ENCODE measurements around the gene ERC2. TPM values are rescaled to one million over a fixed set of nuclear protein-coding genes. Genes with fewer than 3 reads are reported as not detected.

The ERC2 gene
- total and polyA plus RNA-seq, 9 donors, result 1.2 to 9.4 (median 5.4) TPM

GRCh38 chr3:56314842-56315241 lies 153.4 kb downstream of the ERC2 start:
- H3K4me1 ChIP-seq (ENCODE audit: insufficient read depth), result peaks cover 1% of the 10 kb centered on the region
- 55 to 63% (median 62%) methylated on average over 5 of the region's 5 CpGs for WGBS, 3 donors
- no peaks in the 10 kb centered on the region for H3K9me3 ChIP-seq
- H3K27ac ChIP-seq, result no peak overlapping the region
- DNase-seq, result no peak
- TF ChIP-seq, protein P1, sequence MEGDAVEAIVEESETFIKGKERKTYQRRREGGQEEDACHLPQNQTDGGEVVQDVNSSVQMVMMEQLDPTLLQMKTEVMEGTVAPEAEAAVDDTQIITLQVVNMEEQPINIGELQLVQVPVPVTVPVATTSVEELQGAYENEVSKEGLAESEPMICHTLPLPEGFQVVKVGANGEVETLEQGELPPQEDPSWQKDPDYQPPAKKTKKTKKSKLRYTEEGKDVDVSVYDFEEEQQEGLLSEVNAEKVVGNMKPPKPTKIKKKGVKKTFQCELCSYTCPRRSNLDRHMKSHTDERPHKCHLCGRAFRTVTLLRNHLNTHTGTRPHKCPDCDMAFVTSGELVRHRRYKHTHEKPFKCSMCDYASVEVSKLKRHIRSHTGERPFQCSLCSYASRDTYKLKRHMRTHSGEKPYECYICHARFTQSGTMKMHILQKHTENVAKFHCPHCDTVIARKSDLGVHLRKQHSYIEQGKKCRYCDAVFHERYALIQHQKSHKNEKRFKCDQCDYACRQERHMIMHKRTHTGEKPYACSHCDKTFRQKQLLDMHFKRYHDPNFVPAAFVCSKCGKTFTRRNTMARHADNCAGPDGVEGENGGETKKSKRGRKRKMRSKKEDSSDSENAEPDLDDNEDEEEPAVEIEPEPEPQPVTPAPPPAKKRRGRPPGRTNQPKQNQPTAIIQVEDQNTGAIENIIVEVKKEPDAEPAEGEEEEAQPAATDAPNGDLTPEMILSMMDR (IDR thresholded peaks at IDR 0.05), result no peak
- TF ChIP-seq EP300 (IDR thresholded peaks at IDR 0.05), result no peak
- TF ChIP-seq POLR2A (IDR thresholded peaks at IDR 0.05), result no peak
- H3K36me3 ChIP-seq, result no peaks in the 10 kb centered on the region
- no peaks in the 10 kb centered on the region for H3K27me3 ChIP-seq
- H3K4me3 ChIP-seq, result no peak overlapping the region
- intact Hi-C loops (cut with DNase I), result no loop called here

GRCh38 chr3:56309465-56309864 lies 158.8 kb downstream of the ERC2 start:
- H3K4me1 ChIP-seq (ENCODE audit: insufficient read depth), result no peaks in the 10 kb centered on the region
- no peaks in the 10 kb centered on the region for H3K9me3 ChIP-seq
- H3K27ac ChIP-seq, result no peak overlapping the region
- no peak overlapping the region for H3K4me3 ChIP-seq
- no peaks in the 10 kb centered on the region for H3K36me3 ChIP-seq
- TF ChIP-seq POLR2A (IDR thresholded peaks at IDR 0.05), result no peak
- TF ChIP-seq, protein P1 (IDR thresholded peaks at IDR 0.05), result no peak
- TF ChIP-seq EP300 (IDR thresholded peaks at IDR 0.05), result no peak
- no peak for DNase-seq
- H3K27me3 ChIP-seq, result no peaks in the 10 kb centered on the region
- intact Hi-C loops (cut with DNase I), result no loop called here
- 73 to 85% (median 75%) methylated on average over 3 of the region's 3 CpGs for WGBS, 3 donors

- Histone ChIP-seq H3K27me3 (no peaks in the 10 kb centered on the region), H3K4me1 (ENCODE audit: insufficient read depth) (no peaks in the 10 kb centered on the region), H3K4me3 (no peak overlapping the region), H3K9me3 (no peaks in the 10 kb centered on the region), H3K27ac (no peak overlapping the region), H3K36me3 (no peaks in the 10 kb centered on the region)
- no peak for TF ChIP-seq POLR2A (IDR thresholded peaks at IDR 0.05)
- TF ChIP-seq EP300 (IDR thresholded peaks at IDR 0.05), result no peak
- TF ChIP-seq, protein P1 (IDR thresholded peaks at IDR 0.05), result no peak
- DNase-seq, result no peak
- 9 to 12% (median 9%) methylated on average over 2 of the region's 2 CpGs for WGBS, 3 donors
- intact Hi-C loops (cut with DNase I), result no loop called here
These were observed 159.8 kb downstream of the ERC2 start for GRCh38 chr3:56308471-56308870.

DNA sequence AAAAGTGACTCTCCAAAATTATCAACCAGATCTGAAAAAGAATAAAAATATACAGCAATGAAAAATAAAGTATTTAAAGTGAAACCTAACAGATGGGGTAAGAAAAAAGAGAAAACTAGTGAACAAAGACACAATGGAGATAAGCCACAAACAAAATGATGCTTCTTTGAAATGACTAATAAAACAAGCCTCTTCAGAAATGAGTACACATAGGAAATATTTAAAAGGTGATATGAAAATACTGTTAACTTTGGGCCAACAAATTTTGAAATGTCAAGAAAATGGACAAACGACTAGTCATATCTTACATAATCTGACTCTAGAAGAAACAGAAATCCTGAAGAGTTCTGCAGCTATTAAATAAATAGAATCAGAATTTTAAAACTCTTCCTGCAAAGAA lies 164.2 kb downstream of the ERC2 start:
- 72 to 87% (median 79%) methylated on average over 1 of the region's 1 CpG for WGBS, 3 donors
- Histone ChIP-seq H3K27ac (no peak overlapping the region), H3K4me1 (ENCODE audit: insufficient read depth) (no peaks in the 10 kb centered on the region), H3K36me3 (no peaks in the 10 kb centered on the region), H3K9me3 (no peaks in the 10 kb centered on the region), H3K4me3 (no peak overlapping the region), H3K27me3 (no peaks in the 10 kb centered on the region)
- TF ChIP-seq EP300 (IDR thresholded peaks at IDR 0.05) (no peak), POLR2A (IDR thresholded peaks at IDR 0.05) (no peak)
- TF ChIP-seq, protein P1 (IDR thresholded peaks at IDR 0.05), result no peak
- intact Hi-C loops (cut with DNase I), result no loop called here
- no peak for DNase-seq

All from ovary (tissue), 9 donors.